ENCODE data around the gene TMEM91. TPM values are rescaled to one million over a fixed set of nuclear protein-coding genes. Genes with fewer than 3 reads are reported as not detected.

Gene TMEM91
- total RNA-seq, 2 donors from 2014 or later, result 5.7 to 16.5 TPM

DNA sequence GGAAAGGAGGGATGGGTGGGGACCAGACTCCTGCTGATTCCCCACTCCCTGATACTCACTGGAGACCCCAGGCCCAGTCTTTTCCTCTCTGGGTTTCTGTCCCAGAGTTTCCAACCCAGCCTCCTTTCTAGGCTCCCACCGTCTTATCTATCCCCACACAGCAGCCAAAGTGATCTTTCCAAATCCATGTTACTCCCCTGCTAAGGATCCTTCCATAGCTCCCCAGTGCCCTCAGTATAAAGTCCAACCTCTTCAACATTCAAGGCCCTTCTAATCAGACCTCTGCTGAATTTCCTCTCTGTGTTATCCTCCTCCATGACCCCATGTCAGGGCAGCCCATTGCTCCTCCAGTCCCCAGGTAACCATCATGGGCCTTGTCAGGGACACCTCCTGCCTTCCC, 21.3 kb upstream of the TMEM91 start:
- H3K4me3 ChIP-seq (ENCODE audit: low read length), result no peak overlapping the region
- Mint-ChIP-seq H3K27ac (no peak overlapping the region), H3K4me3 (no peak overlapping the region), H3K36me3 (ENCODE audit: low read depth) (no peaks in the 10 kb centered on the region), H3K4me1 (peaks cover 14% of the 10 kb centered on the region), H3K9me3 (no peaks in the 10 kb centered on the region), H3K27me3 (ENCODE audit: insufficient read depth) (peaks cover 13% of the 10 kb centered on the region)
- peaks cover under 1% of the 10 kb centered on the region for H3K36me3 ChIP-seq (ENCODE audit: control insufficient read depth, insufficient read depth, low read length)
- H3K9ac ChIP-seq (ENCODE audit: extremely low read depth, low read length, poor library complexity, severe bottlenecking), result no peak overlapping the region
- no peak overlapping the region for H3K27ac ChIP-seq (ENCODE audit: low read depth, low read length)
- no peaks in the 10 kb centered on the region for H3K9me3 ChIP-seq (ENCODE audit: control insufficient read depth, low read length)
- TF ChIP-seq, protein P1, sequence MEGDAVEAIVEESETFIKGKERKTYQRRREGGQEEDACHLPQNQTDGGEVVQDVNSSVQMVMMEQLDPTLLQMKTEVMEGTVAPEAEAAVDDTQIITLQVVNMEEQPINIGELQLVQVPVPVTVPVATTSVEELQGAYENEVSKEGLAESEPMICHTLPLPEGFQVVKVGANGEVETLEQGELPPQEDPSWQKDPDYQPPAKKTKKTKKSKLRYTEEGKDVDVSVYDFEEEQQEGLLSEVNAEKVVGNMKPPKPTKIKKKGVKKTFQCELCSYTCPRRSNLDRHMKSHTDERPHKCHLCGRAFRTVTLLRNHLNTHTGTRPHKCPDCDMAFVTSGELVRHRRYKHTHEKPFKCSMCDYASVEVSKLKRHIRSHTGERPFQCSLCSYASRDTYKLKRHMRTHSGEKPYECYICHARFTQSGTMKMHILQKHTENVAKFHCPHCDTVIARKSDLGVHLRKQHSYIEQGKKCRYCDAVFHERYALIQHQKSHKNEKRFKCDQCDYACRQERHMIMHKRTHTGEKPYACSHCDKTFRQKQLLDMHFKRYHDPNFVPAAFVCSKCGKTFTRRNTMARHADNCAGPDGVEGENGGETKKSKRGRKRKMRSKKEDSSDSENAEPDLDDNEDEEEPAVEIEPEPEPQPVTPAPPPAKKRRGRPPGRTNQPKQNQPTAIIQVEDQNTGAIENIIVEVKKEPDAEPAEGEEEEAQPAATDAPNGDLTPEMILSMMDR (conservative IDR thresholded peaks at IDR 0.05), result no peak
- no peaks in the 10 kb centered on the region for H3K27me3 ChIP-seq (ENCODE audit: control insufficient read depth, insufficient read depth, low read length, poor library complexity, severe bottlenecking)
- 88 to 100% methylated on average over 1 of the region's 1 CpG for WGBS, 2 experiments (ENCODE audit: insufficient coverage in 1 of 2, insufficient read length in 1 of 2)
- DNase-seq, result no peak
- H3K4me1 ChIP-seq (ENCODE audit: control insufficient read depth, insufficient read depth, low read length), result no peaks in the 10 kb centered on the region

DNA sequence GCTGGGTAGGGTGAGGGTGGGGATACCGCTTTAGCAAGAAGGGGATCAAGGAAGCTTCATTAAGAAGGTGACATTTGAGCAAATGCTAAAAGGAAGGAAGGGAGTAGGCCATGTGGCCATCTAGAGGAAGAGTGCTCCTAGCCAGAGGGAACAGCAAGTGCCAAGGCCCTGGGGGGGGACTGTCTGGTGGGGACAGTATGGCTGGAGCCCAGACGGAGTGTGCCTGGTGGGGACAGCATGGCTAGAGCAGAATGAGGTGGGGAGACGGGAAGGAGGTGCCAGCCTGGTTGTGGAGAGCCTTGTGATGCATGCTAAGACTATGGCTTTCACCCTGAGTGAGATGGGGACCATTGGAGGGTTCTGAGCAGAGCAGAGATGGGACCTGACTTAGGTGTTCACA, 20.5 kb upstream of the TMEM91 start:
- Mint-ChIP-seq H3K4me3 (no peak overlapping the region), H3K27ac (no peak overlapping the region)
- 87 to 100% methylated on average over 2 to 3 of the region's 3 CpGs for WGBS, 2 experiments (ENCODE audit: insufficient coverage in 1 of 2, insufficient read length in 1 of 2)

DNA sequence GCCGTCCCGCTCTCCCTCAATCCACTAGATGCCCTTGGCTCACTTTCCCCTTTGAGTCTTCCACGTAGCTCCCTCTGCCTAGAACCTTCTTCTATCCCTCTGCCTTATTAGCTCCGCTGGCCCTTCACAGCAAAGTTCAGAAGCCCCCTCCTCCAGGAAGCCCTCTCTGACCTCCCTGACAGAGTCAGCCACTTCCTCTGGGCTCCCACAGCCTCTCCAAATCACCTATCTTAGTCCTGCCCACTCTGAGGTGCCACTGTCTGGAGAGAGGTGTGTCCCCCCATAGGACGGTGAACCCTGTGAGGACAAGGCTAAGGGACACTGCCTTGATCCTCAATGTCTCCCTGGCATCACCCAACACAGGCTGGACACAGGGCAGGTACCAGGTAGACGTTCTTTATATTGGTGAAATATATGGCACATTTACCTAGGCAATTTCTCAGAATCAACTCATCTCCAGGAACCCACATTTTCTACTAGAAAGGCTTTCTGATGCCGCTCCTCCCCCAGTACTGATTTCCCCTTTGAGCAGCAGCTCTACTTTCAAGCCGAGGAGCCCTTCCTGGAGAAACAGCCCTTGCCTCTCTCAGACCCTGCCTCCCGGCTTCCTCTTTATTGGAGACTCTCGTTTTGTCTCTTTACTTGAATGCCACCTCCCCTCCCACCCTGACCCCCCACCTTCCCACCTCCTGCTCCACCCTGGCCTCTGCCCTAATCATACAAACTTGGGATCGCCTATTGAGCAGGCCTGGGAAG, 19.2 kb upstream of the TMEM91 start:
- DNase-seq, result no peak
- WGBS, 2 experiments (ENCODE audit: insufficient coverage in 1 of 2, insufficient read length in 1 of 2), result 87 to 90% methylated on average over 6 to 10 of the region's 11 CpGs
- Histone ChIP-seq H3K4me3 (ENCODE audit: low read length) (no peak overlapping the region), H3K27me3 (ENCODE audit: control insufficient read depth, insufficient read depth, low read length, poor library complexity, severe bottlenecking) (no peaks in the 10 kb centered on the region), H3K9me3 (ENCODE audit: control insufficient read depth, low read length) (no peaks in the 10 kb centered on the region), H3K27ac (ENCODE audit: low read depth, low read length) (no peak overlapping the region), H3K4me1 (ENCODE audit: control insufficient read depth, insufficient read depth, low read length) (no peaks in the 10 kb centered on the region), H3K36me3 (ENCODE audit: control insufficient read depth, insufficient read depth, low read length) (no peaks in the 10 kb centered on the region), H3K9ac (ENCODE audit: extremely low read depth, low read length, poor library complexity, severe bottlenecking) (no peak overlapping the region)
- Mint-ChIP-seq H3K4me1 (peaks cover 5% of the 10 kb centered on the region), H3K9me3 (no peaks in the 10 kb centered on the region), H3K36me3 (ENCODE audit: low read depth) (no peaks in the 10 kb centered on the region), H3K27me3 (ENCODE audit: insufficient read depth) (peaks cover 2% of the 10 kb centered on the region), H3K4me3 (no peak overlapping the region), H3K27ac (peak overlapping the region; percentile 6)
- TF ChIP-seq, protein P1 (conservative IDR thresholded peaks at IDR 0.05), result no peak

More for the DNA sequence above, 20.5 kb upstream of the TMEM91 start:
- no peaks in the 10 kb centered on the region for H3K36me3 Mint-ChIP-seq (ENCODE audit: low read depth)
- no peak overlapping the region for H3K9ac ChIP-seq (ENCODE audit: extremely low read depth, low read length, poor library complexity, severe bottlenecking)
- no peak overlapping the region for H3K4me3 ChIP-seq (ENCODE audit: low read length)
- peaks cover 12% of the 10 kb centered on the region for H3K4me1 Mint-ChIP-seq
- H3K36me3 ChIP-seq (ENCODE audit: control insufficient read depth, insufficient read depth, low read length), result no peaks in the 10 kb centered on the region
- H3K9me3 Mint-ChIP-seq, result no peaks in the 10 kb centered on the region
- H3K9me3 ChIP-seq (ENCODE audit: control insufficient read depth, low read length), result no peaks in the 10 kb centered on the region
- TF ChIP-seq, protein P1 (conservative IDR thresholded peaks at IDR 0.05), result no peak
- peaks cover 12% of the 10 kb centered on the region for H3K27me3 Mint-ChIP-seq (ENCODE audit: insufficient read depth)
- H3K4me1 ChIP-seq (ENCODE audit: control insufficient read depth, insufficient read depth, low read length), result no peaks in the 10 kb centered on the region
- no peaks in the 10 kb centered on the region for H3K27me3 ChIP-seq (ENCODE audit: control insufficient read depth, insufficient read depth, low read length, poor library complexity, severe bottlenecking)
- H3K27ac ChIP-seq (ENCODE audit: low read depth, low read length), result no peak overlapping the region
- no peak for DNase-seq

All from endodermal cell (in vitro differentiated cells).